CD4-positive, alpha-beta memory T cell (primary cell): Measurements from ENCODE around the gene CAT. TPM values are rescaled to one million over a fixed set of nuclear protein-coding genes. Genes with fewer than 3 reads are reported as not detected.

Experiments used
- CTCF ChIA-PET: fragments of 350-600 bp; sonication (Branson Sonifier 250); formaldehyde crosslinking; loops from one replicate; lab custom pipeline; 2021; ENCODE audit warnings: inconsistent platforms; ENCODE audit not compliant: partially characterized antibody; lab: Charles Lee
- POLR2A ChIA-PET: fragments of 350-600 bp; sonication (Branson Sonifier 250); formaldehyde crosslinking; loops from one replicate; lab custom pipeline; 2021; ENCODE audit not compliant: partially characterized antibody; lab: Charles Lee
- DNase-seq, 5 donors: peaks; one replicate each; pipeline versions ENCODE4 v3.0.0 to v3.0.0-alpha.2; 2020 to 2022; ENCODE audit warnings: mixed read lengths in 1 of 5
- H3K27ac ChIP-seq: one replicate; pipeline ENCODE4 v1.7.0; 2013; ENCODE audit warnings: low read depth, low read length
- H3K27me3 ChIP-seq: 2 replicates; pipeline ENCODE4 v1.7.0; 2013; ENCODE audit warnings: mild to moderate bottlenecking, low read length, moderate library complexity; ENCODE audit not compliant: insufficient read depth
- H3K36me3 ChIP-seq: 2 replicates; pipeline ENCODE4 v1.7.0; 2013; ENCODE audit warnings: mild to moderate bottlenecking, low read length, moderate library complexity; ENCODE audit not compliant: insufficient read depth
- H3K4me1 ChIP-seq: 2 replicates; pipeline ENCODE4 v1.7.0; 2013; ENCODE audit warnings: mild to moderate bottlenecking, low read length, moderate library complexity; ENCODE audit not compliant: insufficient read depth
- H3K4me3 ChIP-seq, 2 donors: one replicate each; pipeline ENCODE4 v1.7.0; 2013; ENCODE audit warnings: low read length in 2 of 2, mild to moderate bottlenecking in 1 of 2
- H3K9me3 ChIP-seq, 2 donors: one replicate each; pipeline ENCODE4 v1.7.0; 2013; ENCODE audit warnings: low read length in 2 of 2, control low read depth in 1 of 2; ENCODE audit not compliant: control insufficient read depth in 1 of 2
- H3K27ac Mint-ChIP-seq, 7 donors: one replicate each; pipeline ENCODE4 v1.8.0; 2020 to 2021; ENCODE audit warnings: mixed read lengths in 7 of 7, mild to moderate bottlenecking in 6 of 7, inconsistent platforms in 3 of 7, moderate library complexity in 3 of 7
- H3K27me3 Mint-ChIP-seq, 2 donors: one replicate each; pipeline ENCODE4 v1.8.0; 2020 to 2021; ENCODE audit warnings: mixed read lengths in 2 of 2
- H3K36me3 Mint-ChIP-seq, 2 donors: one replicate each; pipeline ENCODE4 v1.8.0; 2020 to 2021; ENCODE audit warnings: mixed read lengths in 2 of 2, inconsistent platforms in 1 of 2, mild to moderate bottlenecking in 1 of 2
- H3K4me1 Mint-ChIP-seq, 4 donors: one replicate each; pipeline ENCODE4 v1.8.0; 2020 to 2021; ENCODE audit warnings: mixed read lengths in 4 of 4, mild to moderate bottlenecking in 1 of 4
- H3K4me3 Mint-ChIP-seq, 8 donors: one replicate each; pipeline ENCODE4 v1.8.0; 2020 to 2021; ENCODE audit warnings: mixed read lengths in 8 of 8, mild to moderate bottlenecking in 7 of 8, moderate library complexity in 6 of 8, inconsistent platforms in 3 of 8
- H3K9me3 Mint-ChIP-seq, 8 donors: one replicate each; pipeline ENCODE4 v1.8.0; 2020 to 2021; ENCODE audit warnings: mixed read lengths in 8 of 8, mild to moderate bottlenecking in 5 of 8, inconsistent platforms in 3 of 8, moderate library complexity in 1 of 8
- intact Hi-C: fragments of 100-400 bp; cut with micrococcal nuclease; formaldehyde crosslinking; loops from one replicate; pipeline ENCODE4 v1.15.1; 2023
- polyA plus RNA-seq, 2 donors: library from polyadenylated mRNA; unstranded; fragments of 300-500 nt; fragmentation: Illumina TruSeq; gene quantifications; one replicate each; pipeline ENCODE4 v1.2.3, GENCODE V29; 2021
- total RNA-seq, 2 experiments: library from RNA; stranded (reverse); gene quantifications; one replicate each; pipeline ENCODE4 v1.2.3, GENCODE V29; 2021

CAT gene
- total and polyA plus RNA-seq, 4 experiments from 2014 or later, result 35.1 to 156 (median 59.7) TPM

DNA sequence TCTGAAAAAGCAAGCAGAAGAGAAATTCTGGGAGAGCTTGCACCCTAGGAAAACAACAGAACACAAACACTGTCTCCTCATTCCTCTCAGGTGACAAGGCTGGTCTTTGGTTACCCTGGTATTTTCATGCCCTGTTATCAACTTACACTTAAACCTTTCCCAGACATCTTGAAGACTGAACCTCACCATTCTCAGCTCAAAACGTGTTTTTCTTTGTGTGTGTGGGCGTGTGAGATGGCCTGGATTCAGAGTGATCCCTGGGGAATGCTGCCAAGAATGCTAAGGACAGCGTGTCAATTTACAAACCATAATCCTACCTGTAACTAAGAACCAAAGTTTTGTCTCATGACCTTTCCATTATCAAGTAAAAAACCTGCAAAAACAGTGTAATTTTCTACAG lies 41.6 kb downstream of the CAT start:
- peaks cover 3 to 6% of the 10 kb centered on the region in 2 donors for H3K27me3 Mint-ChIP-seq
- CTCF ChIA-PET, result interaction anchor here (1.4 kb wide), 1 partner anchor 12 kb away, joined by 7 read pairs; no protein-coding TSS in a partner anchor
- intact Hi-C loops, result no loop called here
- no peak overlapping the region for H3K4me3 Mint-ChIP-seq
- H3K4me3 ChIP-seq, result no peak overlapping the region
- peak overlapping the region in 1 of 7 donors; percentile 0 for H3K27ac Mint-ChIP-seq
- H3K4me1 Mint-ChIP-seq, result no peaks in the 10 kb centered on the region
- no peak overlapping the region for H3K27ac ChIP-seq
- H3K27me3 ChIP-seq, result no peaks in the 10 kb centered on the region
- no peaks in the 10 kb centered on the region for H3K4me1 ChIP-seq
- no peaks in the 10 kb centered on the region for H3K9me3 ChIP-seq
- no peaks in the 10 kb centered on the region for H3K36me3 ChIP-seq
- no peaks in the 10 kb centered on the region for H3K36me3 Mint-ChIP-seq
- DNase-seq, result no peak
- POLR2A ChIA-PET, result no interaction called here
- no peaks in the 10 kb centered on the region for H3K9me3 Mint-ChIP-seq

DNA sequence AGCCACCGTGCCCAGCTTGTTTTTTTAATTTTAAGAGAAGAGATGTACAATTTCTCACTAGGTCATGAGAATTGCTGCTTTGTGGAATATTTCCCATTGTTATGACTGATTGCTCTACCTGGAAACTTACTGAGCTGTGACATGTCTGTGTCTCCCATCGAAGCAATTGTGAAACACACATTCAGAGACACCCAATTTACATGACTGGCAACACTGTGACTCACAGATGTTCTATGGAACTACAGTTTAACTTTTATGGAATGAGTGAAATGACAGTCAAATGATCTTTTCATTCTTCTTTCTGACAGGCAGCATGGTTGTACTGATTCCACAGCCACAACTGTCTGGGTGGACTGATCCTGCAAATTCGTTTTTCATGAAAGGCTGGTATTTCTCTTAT lies 42.6 kb downstream of the CAT start:
- no peaks in the 10 kb centered on the region for H3K27me3 ChIP-seq
- H3K36me3 Mint-ChIP-seq, result no peaks in the 10 kb centered on the region
- H3K4me1 ChIP-seq, result no peaks in the 10 kb centered on the region
- no peak for DNase-seq
- no peaks in the 10 kb centered on the region for H3K4me1 Mint-ChIP-seq
- H3K27ac ChIP-seq, result no peak overlapping the region
- ChIA-PET CTCF (interaction anchor here (1.1 to 1.8 kb wide), 2 partner anchors 12 to 13 kb away, joined by 3 to 12 read pairs; no protein-coding TSS in a partner anchor), POLR2A (no interaction called here)
- H3K27ac Mint-ChIP-seq, result no peak overlapping the region
- H3K9me3 Mint-ChIP-seq, result no peaks in the 10 kb centered on the region
- no peak overlapping the region for H3K4me3 Mint-ChIP-seq
- no peaks in the 10 kb centered on the region for H3K36me3 ChIP-seq
- no peak overlapping the region for H3K4me3 ChIP-seq
- H3K9me3 ChIP-seq, result no peaks in the 10 kb centered on the region
- intact Hi-C loops, result no loop called here
- H3K27me3 Mint-ChIP-seq, result peaks cover 3 to 7% of the 10 kb centered on the region in 2 donors

DNA sequence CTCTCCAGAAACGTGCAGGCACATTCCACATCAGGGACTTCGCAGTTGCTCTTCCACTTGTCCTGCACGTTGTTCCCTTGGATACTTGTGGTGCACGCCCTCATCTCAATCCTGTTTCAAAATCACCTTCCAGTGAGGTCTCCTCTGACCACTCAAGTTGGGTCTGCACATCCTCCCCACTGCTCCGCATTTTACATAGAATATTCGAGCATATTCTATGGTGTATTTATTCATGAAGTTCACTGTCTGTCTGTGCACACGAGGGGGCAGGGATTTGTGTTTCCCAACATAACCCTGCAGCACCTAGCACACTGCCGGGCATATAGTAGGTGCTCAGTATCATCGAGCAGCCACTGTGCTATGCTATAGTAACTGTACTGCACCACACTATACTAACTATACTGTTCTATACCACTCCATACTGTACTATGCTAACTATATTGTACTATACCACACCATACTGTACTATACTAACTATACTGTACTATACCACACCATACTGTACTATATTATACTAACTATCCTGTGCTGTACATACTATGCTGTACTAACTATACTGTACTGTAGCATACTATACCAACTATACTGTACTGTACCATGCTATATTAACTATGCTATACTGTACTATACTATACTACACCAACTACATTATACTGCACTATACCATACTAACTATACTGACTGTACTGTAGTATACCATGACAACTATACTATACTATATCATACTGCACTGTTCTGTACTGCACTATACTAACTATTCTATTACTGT lies 44.6 kb downstream of the CAT start:
- intact Hi-C loops, result no loop called here
- no peaks in the 10 kb centered on the region for H3K4me1 Mint-ChIP-seq
- POLR2A ChIA-PET, result no interaction called here
- Histone ChIP-seq H3K4me1 (no peaks in the 10 kb centered on the region), H3K36me3 (no peaks in the 10 kb centered on the region), H3K9me3 (no peaks in the 10 kb centered on the region), H3K27ac (no peak overlapping the region), H3K4me3 (no peak overlapping the region), H3K27me3 (no peaks in the 10 kb centered on the region)
- no peak for DNase-seq
- peaks cover 3 to 7% of the 10 kb centered on the region in 2 donors for H3K27me3 Mint-ChIP-seq
- no peaks in the 10 kb centered on the region for H3K9me3 Mint-ChIP-seq
- H3K36me3 Mint-ChIP-seq, result no peaks in the 10 kb centered on the region
- H3K4me3 Mint-ChIP-seq, result peak overlapping the region in 1 of 8 donors; percentile 67
- H3K27ac Mint-ChIP-seq, result no peak overlapping the region
- CTCF ChIA-PET, result no interaction called here

DNA sequence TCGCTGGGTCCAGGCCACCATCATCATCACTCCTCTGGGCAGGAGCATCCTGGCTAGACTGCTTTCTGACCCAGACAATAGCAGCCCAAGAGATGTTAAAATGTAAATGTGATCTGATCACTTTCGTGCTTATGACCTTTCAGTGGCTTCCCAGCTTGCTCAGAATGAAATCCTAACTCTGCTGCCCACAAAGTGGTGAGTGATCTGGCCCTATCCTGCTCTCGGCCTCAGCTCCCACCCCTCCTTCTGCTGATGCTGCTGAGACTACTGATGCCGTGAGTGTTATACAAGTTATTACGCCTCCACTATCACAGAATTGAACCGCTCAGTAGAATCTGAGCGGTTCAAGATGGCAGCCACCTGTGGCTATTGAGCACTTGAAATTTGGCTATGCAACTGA lies 48.7 kb downstream of the CAT start:
- H3K9me3 ChIP-seq, result no peaks in the 10 kb centered on the region
- Mint-ChIP-seq H3K4me3 (no peak overlapping the region), H3K4me1 (no peaks in the 10 kb centered on the region)

DNA sequence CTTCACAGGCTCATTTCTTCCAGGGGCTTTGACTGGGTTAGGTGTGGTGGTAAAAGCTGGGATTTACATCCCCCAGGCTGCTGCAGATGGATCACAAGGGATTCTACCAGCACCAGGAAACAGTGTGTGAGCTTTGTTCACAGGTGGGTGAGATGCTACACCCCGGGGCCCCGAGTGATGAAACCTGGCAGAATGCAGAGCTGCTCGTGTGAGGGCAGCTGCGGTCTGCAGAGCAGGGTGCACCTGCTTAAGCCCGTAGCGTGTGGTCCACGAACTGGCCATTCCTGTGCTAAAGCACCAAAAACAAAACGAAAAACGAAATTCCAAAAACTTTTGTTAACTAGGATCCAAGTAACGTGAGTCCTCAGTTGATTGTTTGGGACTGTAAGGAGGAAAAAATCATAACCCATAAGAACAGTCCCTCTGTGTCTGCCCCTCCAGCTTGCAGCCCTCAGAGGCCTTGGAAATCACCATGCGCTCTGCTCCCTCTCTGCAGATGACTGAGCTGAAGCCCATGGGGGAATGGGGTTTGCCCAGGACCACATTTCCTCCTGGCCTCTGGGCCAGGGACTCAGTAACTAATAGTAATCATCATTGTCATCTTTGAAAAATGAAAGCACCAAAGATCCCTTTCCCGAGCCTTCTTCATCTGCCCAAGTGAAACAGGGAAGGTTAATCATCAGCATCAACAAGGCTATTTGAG lies 50.3 kb downstream of the CAT start:
- CTCF ChIA-PET, result interaction anchor here (0.5 to 2.9 kb wide), 6 partner anchors 11 to 959 kb away, joined by 3 to 8 read pairs (median 3); no protein-coding TSS in a partner anchor

More for the DNA sequence above, 48.7 kb downstream of the CAT start:
- Histone ChIP-seq H3K27ac (no peak overlapping the region), H3K4me3 (no peak overlapping the region), H3K36me3 (no peaks in the 10 kb centered on the region), H3K27me3 (no peaks in the 10 kb centered on the region), H3K4me1 (no peaks in the 10 kb centered on the region)
- CTCF ChIA-PET, result no interaction called here
- Mint-ChIP-seq H3K27me3 (peaks cover 0 to 6% of the 10 kb centered on the region in 2 donors), H3K27ac (no peak overlapping the region), H3K36me3 (no peaks in the 10 kb centered on the region), H3K9me3 (no peaks in the 10 kb centered on the region)
- intact Hi-C loops, result no loop called here
- POLR2A ChIA-PET, result no interaction called here
- DNase-seq, result no peak

DNA sequence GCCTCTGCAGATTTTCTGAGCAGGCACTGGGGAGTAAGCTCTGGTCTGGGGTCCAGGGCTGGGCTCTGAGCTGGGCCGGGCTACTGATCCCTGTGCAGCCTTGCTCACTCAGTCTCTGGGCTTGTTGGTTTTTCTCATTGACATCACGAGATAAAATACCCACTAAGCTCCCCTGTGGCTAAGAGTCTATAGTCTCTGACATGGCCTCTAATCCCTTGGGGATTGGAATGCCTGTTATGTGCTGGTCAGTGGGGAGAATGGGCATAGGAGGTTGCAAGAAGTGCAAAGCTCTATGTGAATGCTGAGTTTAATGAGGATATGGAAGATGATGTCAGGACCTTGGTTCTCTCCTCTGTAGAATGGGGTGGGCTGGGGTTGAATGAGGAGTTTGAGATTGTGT lies 51.6 kb downstream of the CAT start:
- Histone ChIP-seq H3K4me3 (no peak overlapping the region), H3K4me1 (no peaks in the 10 kb centered on the region), H3K9me3 (no peaks in the 10 kb centered on the region), H3K36me3 (no peaks in the 10 kb centered on the region), H3K27ac (no peak overlapping the region), H3K27me3 (no peaks in the 10 kb centered on the region)
- H3K4me3 Mint-ChIP-seq, result no peak overlapping the region
- peaks cover 4 to 7% of the 10 kb centered on the region in 2 donors for H3K27me3 Mint-ChIP-seq
- no peak for DNase-seq
- no peaks in the 10 kb centered on the region for H3K36me3 Mint-ChIP-seq
- H3K4me1 Mint-ChIP-seq, result no peaks in the 10 kb centered on the region
- peaks cover 0 to 2% (median 0%) of the 10 kb centered on the region in 8 donors for H3K9me3 Mint-ChIP-seq
- POLR2A ChIA-PET, result interaction anchor here (0.5 kb wide), 1 partner anchor 572 kb away, joined by 4 read pairs; no protein-coding TSS in a partner anchor
- peak overlapping the region in 1 of 7 donors; percentile 17 for H3K27ac Mint-ChIP-seq
- CTCF ChIA-PET, result interaction anchor here (1.2 to 2.9 kb wide), 3 partner anchors 13 to 684 kb away, joined by 3 to 8 read pairs (median 4); no protein-coding TSS in a partner anchor
- intact Hi-C loops, result no loop called here

More for the DNA sequence above, 50.3 kb downstream of the CAT start:
- no peak for DNase-seq
- H3K9me3 ChIP-seq, result no peaks in the 10 kb centered on the region
- no peaks in the 10 kb centered on the region for H3K36me3 ChIP-seq
- no peak overlapping the region for H3K27ac ChIP-seq
- H3K4me3 ChIP-seq, result no peak overlapping the region
- POLR2A ChIA-PET, result no interaction called here
- Mint-ChIP-seq H3K36me3 (no peaks in the 10 kb centered on the region), H3K27me3 (peaks cover 1% of the 10 kb centered on the region in 2 donors), H3K9me3 (no peaks in the 10 kb centered on the region), H3K4me1 (no peaks in the 10 kb centered on the region), H3K27ac (no peak overlapping the region), H3K4me3 (no peak overlapping the region)
- H3K27me3 ChIP-seq, result no peaks in the 10 kb centered on the region
- intact Hi-C loops, result no loop called here
- no peaks in the 10 kb centered on the region for H3K4me1 ChIP-seq

DNA sequence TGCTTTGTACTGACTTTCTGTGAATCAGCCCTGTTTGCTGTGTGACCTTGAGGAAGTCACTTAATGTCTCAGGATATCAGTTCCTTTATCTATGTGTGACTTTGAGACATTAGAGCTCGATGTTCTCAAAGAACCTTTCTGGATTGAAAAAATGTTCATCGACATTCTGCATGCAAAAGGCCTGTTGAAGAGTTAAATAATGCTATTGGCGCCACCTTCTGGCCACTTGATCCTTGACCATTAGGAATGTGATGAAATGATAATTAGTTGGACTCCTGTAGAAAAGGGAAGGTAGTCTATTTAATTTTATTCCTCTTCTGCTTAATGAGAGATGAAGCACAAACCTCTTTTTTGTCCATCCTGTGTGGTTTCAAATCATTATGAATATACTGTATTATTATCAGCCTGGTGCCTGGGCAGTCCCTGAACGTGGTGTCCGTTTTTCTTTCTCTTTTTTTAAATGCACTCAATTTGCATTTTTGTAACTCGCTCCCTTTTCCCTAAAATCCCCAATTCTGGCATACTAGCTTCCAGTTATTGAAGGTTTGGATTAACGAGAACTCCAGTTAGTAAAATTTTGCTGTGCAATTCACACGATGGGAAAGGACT lies 54.2 kb downstream of the CAT start:
- Histone ChIP-seq H3K4me3 (no peak overlapping the region), H3K4me1 (no peaks in the 10 kb centered on the region), H3K27ac (no peak overlapping the region), H3K27me3 (no peaks in the 10 kb centered on the region), H3K9me3 (no peaks in the 10 kb centered on the region), H3K36me3 (no peaks in the 10 kb centered on the region)
- CTCF ChIA-PET, result interaction anchor here (0.6 to 2.9 kb wide), 21 partner anchors 8 to 689 kb away, joined by 3 to 12 read pairs (median 4); no protein-coding TSS in a partner anchor
- intact Hi-C loops, result loop anchor here (1.0 to 2.0 kb wide), 4 partner anchors 134 to 636 kb away; partner anchors contain the start of gene ABTB2
- H3K4me3 Mint-ChIP-seq, result no peak overlapping the region
- H3K9me3 Mint-ChIP-seq, result peaks cover 0 to 2% (median 0%) of the 10 kb centered on the region in 8 donors
- H3K36me3 Mint-ChIP-seq, result no peaks in the 10 kb centered on the region
- H3K27ac Mint-ChIP-seq, result no peak overlapping the region
- DNase-seq, result peak in 4 of 5 donors; percentile 8 to 15 (median 12)
- no peaks in the 10 kb centered on the region for H3K4me1 Mint-ChIP-seq
- POLR2A ChIA-PET, result no interaction called here
- peaks cover 4 to 6% of the 10 kb centered on the region in 2 donors for H3K27me3 Mint-ChIP-seq
